ENCODE results near the gene SLC39A8.

DNA sequence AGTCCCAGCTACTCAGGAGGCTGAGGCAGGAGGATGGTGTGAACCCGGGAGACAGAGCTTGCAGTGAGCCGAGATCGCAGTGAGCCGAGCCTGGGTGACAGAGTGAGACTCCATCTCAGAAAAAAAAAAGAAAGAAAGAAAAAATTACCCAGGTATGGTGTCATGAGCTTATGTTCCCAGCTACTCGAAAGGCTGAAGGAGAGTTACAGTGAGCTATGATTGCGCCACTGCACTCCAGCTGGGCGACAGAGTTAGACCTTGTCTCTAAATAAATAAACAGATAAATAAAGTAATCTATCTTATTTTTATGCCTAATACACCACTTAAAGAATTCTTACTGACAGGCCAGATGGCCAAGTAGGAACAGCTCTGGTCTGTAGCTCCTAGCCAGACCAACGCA lies 73.0 kb downstream of the SLC39A8 start:
- TF ChIP-seq, protein P1, sequence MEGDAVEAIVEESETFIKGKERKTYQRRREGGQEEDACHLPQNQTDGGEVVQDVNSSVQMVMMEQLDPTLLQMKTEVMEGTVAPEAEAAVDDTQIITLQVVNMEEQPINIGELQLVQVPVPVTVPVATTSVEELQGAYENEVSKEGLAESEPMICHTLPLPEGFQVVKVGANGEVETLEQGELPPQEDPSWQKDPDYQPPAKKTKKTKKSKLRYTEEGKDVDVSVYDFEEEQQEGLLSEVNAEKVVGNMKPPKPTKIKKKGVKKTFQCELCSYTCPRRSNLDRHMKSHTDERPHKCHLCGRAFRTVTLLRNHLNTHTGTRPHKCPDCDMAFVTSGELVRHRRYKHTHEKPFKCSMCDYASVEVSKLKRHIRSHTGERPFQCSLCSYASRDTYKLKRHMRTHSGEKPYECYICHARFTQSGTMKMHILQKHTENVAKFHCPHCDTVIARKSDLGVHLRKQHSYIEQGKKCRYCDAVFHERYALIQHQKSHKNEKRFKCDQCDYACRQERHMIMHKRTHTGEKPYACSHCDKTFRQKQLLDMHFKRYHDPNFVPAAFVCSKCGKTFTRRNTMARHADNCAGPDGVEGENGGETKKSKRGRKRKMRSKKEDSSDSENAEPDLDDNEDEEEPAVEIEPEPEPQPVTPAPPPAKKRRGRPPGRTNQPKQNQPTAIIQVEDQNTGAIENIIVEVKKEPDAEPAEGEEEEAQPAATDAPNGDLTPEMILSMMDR (IDR thresholded peaks at IDR 0.05), result no peak
- TF ChIP-seq POLR2A (IDR thresholded peaks at IDR 0.05), result no peak
